MM.1S (cell line): ENCODE measurements around the gene FIBCD1.
A peak's percentile ranks its signal among the peaks of the same experiment; 100 is the strongest.

Experiments used
- DNase-seq: peaks from one replicate; pipeline ENCODE4 v3.0.0-alpha.2; 2015
- H2AFZ ChIP-seq: fragments of 300-600 bp; sonication (generic); 2 replicates; pipeline ENCODE4 v1.6.0; 2016; ENCODE audit warnings: antibody characterized with exemption, low read length
- H3F3A ChIP-seq: fragments of 300-600 bp; sonication (generic); 2 replicates; pipeline ENCODE4 v1.6.1; 2016; ENCODE audit warnings: mild to moderate bottlenecking, antibody characterized with exemption, low read length, moderate library complexity, mixed read lengths; ENCODE audit not compliant: insufficient read depth
- H3K27ac ChIP-seq: fragments of 300-600 bp; sonication (generic); 2 replicates; pipeline ENCODE4 v1.5.1; 2016; ENCODE audit warnings: mild to moderate bottlenecking, low read length
- H3K27me3 ChIP-seq: fragments of 300-600 bp; sonication (generic); replicated peaks from 2 replicates; pipeline ENCODE4 v1.6.0; 2016; ENCODE audit warnings: low read length; ENCODE audit not compliant: insufficient read depth
- H3K36me3 ChIP-seq: fragments of 300-600 bp; sonication (generic); replicated peaks from 2 replicates; pipeline ENCODE4 v1.6.1; 2016; ENCODE audit warnings: mild to moderate bottlenecking, low read length, mixed read lengths; ENCODE audit not compliant: insufficient read depth
- H3K4me1 ChIP-seq: fragments of 300-600 bp; sonication (generic); 2 replicates; pipeline ENCODE4 v1.6.1; 2016; ENCODE audit warnings: low read length, mixed read lengths
- H3K4me2 ChIP-seq: fragments of 300-600 bp; sonication (generic); 2 replicates; pipeline ENCODE4 v1.6.0; 2016; ENCODE audit warnings: low read depth, low read length
- H3K4me3 ChIP-seq: fragments of 300-600 bp; sonication (generic); 2 replicates; pipeline ENCODE4 v1.5.1; 2016; ENCODE audit warnings: low read length, mixed read lengths
- H3K79me2 ChIP-seq: fragments of 300-600 bp; sonication (generic); 2 replicates; pipeline ENCODE4 v1.6.1; 2016; ENCODE audit warnings: mixed run types, low read length, mixed read lengths
- H3K9ac ChIP-seq: fragments of 300-600 bp; sonication (generic); 2 replicates; pipeline ENCODE4 v1.6.1; 2016; ENCODE audit warnings: low read length, mixed read lengths
- H3K9me2 ChIP-seq: fragments of 300-600 bp; sonication (generic); replicated peaks from 2 replicates; pipeline ENCODE4 v1.6.1; 2016; ENCODE audit warnings: mild to moderate bottlenecking, low read length, mixed read lengths; ENCODE audit not compliant: insufficient read depth
- H3K9me3 ChIP-seq: fragments of 300-600 bp; sonication (generic); replicated peaks from 2 replicates; pipeline ENCODE4 v1.6.1; 2016; ENCODE audit warnings: mild to moderate bottlenecking, low read length, mixed read lengths; ENCODE audit not compliant: insufficient read depth
- H4K20me1 ChIP-seq: fragments of 300-600 bp; sonication (generic); 2 replicates; pipeline ENCODE4 v1.6.1; 2016; ENCODE audit warnings: mild to moderate bottlenecking, low read length, moderate library complexity, mixed read lengths; ENCODE audit not compliant: insufficient read depth
- CTCF ChIP-seq: fragments of 300-600 bp; sonication (generic); IDR thresholded peaks from 2 replicates; pipeline ENCODE4 v1.5.1; 2016; ENCODE audit warnings: antibody characterized with exemption, low read length, mixed read lengths
- EZH2 ChIP-seq: fragments of 300-600 bp; sonication (generic); optimal IDR thresholded peaks from 2 replicates; pipeline ENCODE3; 2017; ENCODE audit warnings: low read depth, mild to moderate bottlenecking, antibody characterized with exemption, low read length, mixed read lengths
- EZH2phosphoT487 ChIP-seq: fragments of 300-600 bp; sonication (generic); IDR thresholded peaks from 2 replicates; pipeline ENCODE4 v1.6.1; 2018; ENCODE audit warnings: antibody characterized with exemption, low read length

The FIBCD1 gene

DNA sequence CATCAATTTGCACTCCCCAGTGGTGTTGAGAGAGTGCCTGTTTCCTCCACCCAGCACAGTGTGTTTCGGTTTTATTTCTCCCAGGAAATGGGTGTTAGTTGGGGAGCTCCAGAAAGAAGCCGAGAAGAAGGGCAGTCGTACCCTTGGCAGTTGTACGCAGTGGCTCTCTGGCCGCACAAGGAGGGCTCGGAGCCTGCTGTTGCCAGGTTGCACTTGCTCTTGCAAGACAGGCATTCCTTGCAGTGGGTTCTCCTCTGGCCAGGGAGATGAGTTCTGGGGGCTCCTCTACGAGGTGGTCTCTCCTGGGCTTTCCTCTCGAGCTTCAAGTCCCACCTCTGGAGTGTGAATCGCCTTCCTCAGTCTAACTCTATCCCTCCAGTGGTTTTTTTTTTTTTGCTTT, 71.5 kb downstream of the FIBCD1 start:
- Histone ChIP-seq H3K4me1 (no peaks in the 10 kb centered on the region), H3K27ac (no peak overlapping the region), H2AFZ (no peak overlapping the region), H3K9me3 (no peaks in the 10 kb centered on the region), H3K36me3 (no peaks in the 10 kb centered on the region), H3K79me2 (no peaks in the 10 kb centered on the region), H3K4me2 (no peak overlapping the region), H3K27me3 (no peaks in the 10 kb centered on the region), H3F3A (no peaks in the 10 kb centered on the region), H4K20me1 (no peaks in the 10 kb centered on the region), H3K9ac (no peak overlapping the region), H3K9me2 (no peaks in the 10 kb centered on the region), H3K4me3 (no peak overlapping the region)
- DNase-seq: no peak
- no peak for TF ChIP-seq EZH2

- peak; percentile 42 for DNase-seq
- H3K4me3 ChIP-seq: no peak overlapping the region
- no peak overlapping the region for H2AFZ ChIP-seq
- no peaks in the 10 kb centered on the region for H3K36me3 ChIP-seq
- no peaks in the 10 kb centered on the region for H4K20me1 ChIP-seq
- no peak overlapping the region for H3K4me2 ChIP-seq
- H3K27ac ChIP-seq: no peak overlapping the region
- no peaks in the 10 kb centered on the region for H3K79me2 ChIP-seq
- TF ChIP-seq EZH2phosphoT487 (no peak), CTCF (peak; percentile 86)
- H3K9me2 ChIP-seq: no peaks in the 10 kb centered on the region
- no peaks in the 10 kb centered on the region for H3K27me3 ChIP-seq
- no peaks in the 10 kb centered on the region for H3F3A ChIP-seq
- H3K4me1 ChIP-seq: no peaks in the 10 kb centered on the region
- H3K9me3 ChIP-seq: no peaks in the 10 kb centered on the region
- no peak overlapping the region for H3K9ac ChIP-seq
Observed at GRCh38 chr9:130866474-130866965, 72.5 kb downstream of the FIBCD1 start.

- H3K36me3 ChIP-seq: no peaks in the 10 kb centered on the region
- H3K79me2 ChIP-seq: no peaks in the 10 kb centered on the region
- no peaks in the 10 kb centered on the region for H3K4me1 ChIP-seq
- H3K9me2 ChIP-seq: no peaks in the 10 kb centered on the region
- H3K27me3 ChIP-seq: no peaks in the 10 kb centered on the region
- H2AFZ ChIP-seq: no peak overlapping the region
- H3K27ac ChIP-seq: no peak overlapping the region
- no peak overlapping the region for H3K4me3 ChIP-seq
- H4K20me1 ChIP-seq: no peaks in the 10 kb centered on the region
- H3K4me2 ChIP-seq: no peak overlapping the region
- no peak overlapping the region for H3K9ac ChIP-seq
- DNase-seq: no peak
- no peaks in the 10 kb centered on the region for H3K9me3 ChIP-seq
- TF ChIP-seq EZH2phosphoT487 (no peak), EZH2 (no peak), CTCF (no peak)
- H3F3A ChIP-seq: no peaks in the 10 kb centered on the region
Observed at GRCh38 chr9:130865921-130866320, 73.1 kb downstream of the FIBCD1 start.

- Histone ChIP-seq H3K36me3 (no peaks in the 10 kb centered on the region), H3K9me3 (no peaks in the 10 kb centered on the region), H3K9me2 (no peaks in the 10 kb centered on the region), H3F3A (no peaks in the 10 kb centered on the region), H2AFZ (no peak overlapping the region), H3K27me3 (no peaks in the 10 kb centered on the region), H4K20me1 (no peaks in the 10 kb centered on the region), H3K79me2 (no peaks in the 10 kb centered on the region), H3K4me2 (no peak overlapping the region), H3K4me3 (no peak overlapping the region), H3K9ac (no peak overlapping the region), H3K4me1 (no peaks in the 10 kb centered on the region), H3K27ac (no peak overlapping the region)
- TF ChIP-seq EZH2 (no peak), CTCF (no peak), EZH2phosphoT487 (no peak)
- no peak for DNase-seq
Observed at GRCh38 chr9:130864541-130864940, 74.5 kb downstream of the FIBCD1 start.
